Transverse colon (tissue), 4 donors: ENCODE results near the gene NPLOC4.

ENCODE experiments used
- EP300 ChIP-seq: sonication (generic); formaldehyde crosslinking; IDR thresholded peaks from one replicate; pipeline ENCODE4 v1.6.1; 2017; ENCODE audit warnings: antibody characterized with exemption, low read depth
- POLR2A ChIP-seq: fragments of 450-650 bp; IDR thresholded peaks from one replicate; pipeline ENCODE4 v1.6.1; 2016; ENCODE audit warnings: antibody characterized with exemption, mild to moderate bottlenecking, moderate library complexity
- POLR2AphosphoS5 ChIP-seq, 3 donors: sonication (generic); formaldehyde crosslinking; IDR thresholded peaks; one replicate each; pipeline ENCODE4 v1.6.1; 2016; ENCODE audit warnings: antibody characterized with exemption in 3 of 3
- TF ChIP-seq, protein P1 (sequence below), 5 experiments: fragments of 200-600 bp in 3 of 5; fragments of 450-650 bp in 2 of 5; sonication (generic) in 3 of 5; IDR thresholded peaks; 1 replicate in 2 of 5; 2 replicates in 3 of 5; pipeline ENCODE4 v1.5.1; 2016 to 2017; ENCODE audit warnings: antibody characterized with exemption in 5 of 5, inconsistent platforms in 3 of 5, mild to moderate bottlenecking in 2 of 5, moderate library complexity in 1 of 5

DNA sequence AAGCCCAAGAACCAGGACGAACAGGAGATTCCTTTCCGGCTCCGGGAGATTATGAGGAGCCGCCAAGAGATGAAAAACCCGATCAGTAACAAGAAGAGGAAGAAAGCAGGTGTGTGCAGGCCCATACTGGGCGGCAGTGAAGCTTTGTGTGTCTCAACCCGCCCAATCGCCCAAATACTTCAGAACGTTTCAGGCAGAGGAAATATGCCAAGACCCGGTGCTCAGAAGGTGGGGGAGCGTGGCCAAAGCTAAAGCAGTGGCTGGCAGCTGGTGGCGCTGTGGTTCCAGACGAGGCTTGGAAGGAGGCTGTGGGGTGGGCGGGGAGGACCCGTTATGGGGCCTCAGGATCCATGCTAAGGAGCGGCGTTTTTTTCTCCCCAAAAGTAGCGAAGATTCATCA, 30.8 kb upstream of the NPLOC4 start:
- TF ChIP-seq POLR2AphosphoS5 (IDR thresholded peaks at IDR 0.05) (no peak), POLR2A (no peak), EP300 (no peak)
- TF ChIP-seq, protein P1, sequence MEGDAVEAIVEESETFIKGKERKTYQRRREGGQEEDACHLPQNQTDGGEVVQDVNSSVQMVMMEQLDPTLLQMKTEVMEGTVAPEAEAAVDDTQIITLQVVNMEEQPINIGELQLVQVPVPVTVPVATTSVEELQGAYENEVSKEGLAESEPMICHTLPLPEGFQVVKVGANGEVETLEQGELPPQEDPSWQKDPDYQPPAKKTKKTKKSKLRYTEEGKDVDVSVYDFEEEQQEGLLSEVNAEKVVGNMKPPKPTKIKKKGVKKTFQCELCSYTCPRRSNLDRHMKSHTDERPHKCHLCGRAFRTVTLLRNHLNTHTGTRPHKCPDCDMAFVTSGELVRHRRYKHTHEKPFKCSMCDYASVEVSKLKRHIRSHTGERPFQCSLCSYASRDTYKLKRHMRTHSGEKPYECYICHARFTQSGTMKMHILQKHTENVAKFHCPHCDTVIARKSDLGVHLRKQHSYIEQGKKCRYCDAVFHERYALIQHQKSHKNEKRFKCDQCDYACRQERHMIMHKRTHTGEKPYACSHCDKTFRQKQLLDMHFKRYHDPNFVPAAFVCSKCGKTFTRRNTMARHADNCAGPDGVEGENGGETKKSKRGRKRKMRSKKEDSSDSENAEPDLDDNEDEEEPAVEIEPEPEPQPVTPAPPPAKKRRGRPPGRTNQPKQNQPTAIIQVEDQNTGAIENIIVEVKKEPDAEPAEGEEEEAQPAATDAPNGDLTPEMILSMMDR (IDR thresholded peaks at IDR 0.05): no peak
